Spleen (tissue), 11 donors: ENCODE results near the gene SCNN1A. TPM values are rescaled to one million over a fixed set of nuclear protein-coding genes. Genes with fewer than 3 reads are reported as not detected.

Experiments used
- DNase-seq: peaks from one replicate; pipeline ENCODE4 v3.0.0-alpha.2; 2020
- H3K27ac ChIP-seq, 8 donors: fragments of 200-600 bp; sonication (generic) in 7 of 8; 1 replicate in 4 of 8; 2 replicates in 4 of 8; pipeline versions ENCODE4 v1.5.0 to v1.8.0; 2016 to 2021; ENCODE audit warnings: inconsistent platforms in 4 of 8, mild to moderate bottlenecking in 4 of 8, moderate library complexity in 1 of 8
- H3K27me3 ChIP-seq, 7 donors: fragments of 200-600 bp; sonication (generic) in 6 of 7; replicated peaks in 1 of 7; 1 replicate in 4 of 7; 2 replicates in 3 of 7; pipeline versions ENCODE4 v1.5.0 to v1.8.0; 2016 to 2021; ENCODE audit warnings: inconsistent platforms in 3 of 7, mild to moderate bottlenecking in 1 of 7
- H3K36me3 ChIP-seq, 6 donors: fragments of 200-600 bp; sonication (generic) in 5 of 6; 1 replicate in 4 of 6; 2 replicates in 2 of 6; pipeline versions ENCODE4 v1.5.0 to v1.8.0; 2016 to 2021; ENCODE audit warnings: inconsistent platforms in 2 of 6
- H3K4me1 ChIP-seq, 6 donors: fragments of 200-600 bp; sonication (generic) in 5 of 6; 1 replicate in 3 of 6; 2 replicates in 3 of 6; pipeline versions ENCODE4 v1.5.0 to v1.8.0; 2016 to 2021; ENCODE audit warnings: inconsistent platforms in 3 of 6
- H3K4me3 ChIP-seq, 8 donors: fragments of 200-600 bp; sonication (generic) in 7 of 8; 1 replicate in 4 of 8; 2 replicates in 4 of 8; pipeline versions ENCODE4 v1.5.0 to v1.8.0; 2016 to 2021; ENCODE audit warnings: inconsistent platforms in 4 of 8, mild to moderate bottlenecking in 4 of 8, moderate library complexity in 2 of 8
- H3K9me3 ChIP-seq, 8 donors: fragments of 200-600 bp; sonication (generic) in 7 of 8; 1 replicate in 4 of 8; 2 replicates in 4 of 8; pipeline versions ENCODE4 v1.5.0 to v1.8.0; 2016 to 2021; ENCODE audit warnings: inconsistent platforms in 4 of 8
- POLR2A ChIP-seq, 3 donors: fragments of 450-650 bp; IDR thresholded peaks; one replicate each; pipeline ENCODE4 v1.5.1; 2017; ENCODE audit warnings: antibody characterized with exemption in 3 of 3, mild to moderate bottlenecking in 1 of 3
- POLR2AphosphoS5 ChIP-seq, 3 donors: sonication (generic); formaldehyde crosslinking; IDR thresholded peaks; one replicate each; pipeline ENCODE4 v1.5.1; 2017; ENCODE audit warnings: antibody characterized with exemption in 3 of 3
- WGBS, 5 donors: extraction: QIAGEN DNeasy Blood & Tissue Kit in 3 of 5; methylation state at CpG; one replicate each; pipeline versions ENCODE4 v1.1.5 to v1.1.7; 2013 to 2018; 5-methylcytosine and 5-hydroxymethylcytosine counted together
- intact Hi-C: fragments of 100-400 bp; cut with DNase I; formaldehyde crosslinking; loops from one replicate; pipeline ENCODE4 v1.15.0; 2023; ENCODE audit warnings: low total_unique reads
- polyA plus RNA-seq, 3 donors: library from polyadenylated mRNA; stranded (reverse); fragments of 200-250 nt; gene quantifications; one replicate each; pipeline ENCODE4 v1.2.1, GENCODE V29; 2013
- total RNA-seq, 7 donors: library from RNA; depleted of rRNA in 3 of 7; stranded (reverse); fragments of >200 nt in 3 of 7; fragmentation: NEBNext Ultra II Directional in 4 of 7; extraction: Animal tissue kit (Norgen Biotek cat#: 25700) in 4 of 7; gene quantifications; one replicate each; pipeline versions ENCODE4 v1.1.0 to v1.2.1, GENCODE V29; 2016 to 2021
- TF ChIP-seq, protein P1 (sequence below), 11 experiments: fragments of 200-600 bp in 7 of 11; fragments of 450-650 bp in 4 of 11; sonication (generic) in 4 of 11; IDR thresholded peaks in 8 of 11; conservative IDR thresholded peaks in 3 of 11; 1 replicate in 7 of 11; 2 replicates in 4 of 11; pipeline versions ENCODE4 v1.4.0 to v1.8.0; 2016 to 2021; ENCODE audit warnings: antibody characterized with exemption in 11 of 11, inconsistent platforms in 4 of 11, mild to moderate bottlenecking in 1 of 11
- donor health status: healthy with polysubstance abuse.
- donor health status: DM: no; HTN: no; CAD: no; lungs with moderate emphysema.
- donor health status: DM: no; HTN: no; CAD: no.
- donor health status: Bipolar disorder and iron deficiency.
- donor health status: healthy.
- donor health status: DM: no; HTN: no; CAD: no.
- donor health status: DM: yes; HTN: yes; CAD: no.

SCNN1A gene
- total and polyA plus RNA-seq, 10 donors = 0.17 to 8.6 (median 1.4) TPM

- no peak overlapping the region for H3K4me3 ChIP-seq
- H3K27ac ChIP-seq = peak overlapping the region in 5 of 8 donors; percentile 50 to 71 (median 70)
- no peak for DNase-seq
- H3K36me3 ChIP-seq = no peaks in the 10 kb centered on the region
- peaks cover 0 to 24% (median 0%) of the 10 kb centered on the region in 7 donors for H3K27me3 ChIP-seq
- TF ChIP-seq POLR2A (IDR thresholded peaks at IDR 0.05) = no peak
- TF ChIP-seq POLR2AphosphoS5 (IDR thresholded peaks at IDR 0.05) = no peak
- TF ChIP-seq, protein P1, sequence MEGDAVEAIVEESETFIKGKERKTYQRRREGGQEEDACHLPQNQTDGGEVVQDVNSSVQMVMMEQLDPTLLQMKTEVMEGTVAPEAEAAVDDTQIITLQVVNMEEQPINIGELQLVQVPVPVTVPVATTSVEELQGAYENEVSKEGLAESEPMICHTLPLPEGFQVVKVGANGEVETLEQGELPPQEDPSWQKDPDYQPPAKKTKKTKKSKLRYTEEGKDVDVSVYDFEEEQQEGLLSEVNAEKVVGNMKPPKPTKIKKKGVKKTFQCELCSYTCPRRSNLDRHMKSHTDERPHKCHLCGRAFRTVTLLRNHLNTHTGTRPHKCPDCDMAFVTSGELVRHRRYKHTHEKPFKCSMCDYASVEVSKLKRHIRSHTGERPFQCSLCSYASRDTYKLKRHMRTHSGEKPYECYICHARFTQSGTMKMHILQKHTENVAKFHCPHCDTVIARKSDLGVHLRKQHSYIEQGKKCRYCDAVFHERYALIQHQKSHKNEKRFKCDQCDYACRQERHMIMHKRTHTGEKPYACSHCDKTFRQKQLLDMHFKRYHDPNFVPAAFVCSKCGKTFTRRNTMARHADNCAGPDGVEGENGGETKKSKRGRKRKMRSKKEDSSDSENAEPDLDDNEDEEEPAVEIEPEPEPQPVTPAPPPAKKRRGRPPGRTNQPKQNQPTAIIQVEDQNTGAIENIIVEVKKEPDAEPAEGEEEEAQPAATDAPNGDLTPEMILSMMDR (IDR thresholded peaks at IDR 0.05 in 8 of 11, conservative IDR thresholded peaks at IDR 0.05 in 3 of 11) = no peak
- H3K9me3 ChIP-seq = no peaks in the 10 kb centered on the region
- H3K4me1 ChIP-seq = peaks cover 20 to 79% (median 52%) of the 10 kb centered on the region in 6 donors
- 68 to 86% (median 81%) methylated on average over 14 of the region's 14 CpGs for WGBS, 5 donors
- intact Hi-C loops = no loop called here
Measured at GRCh38 chr12:6373022-6373787, 2.2 kb downstream of the SCNN1A start.

DNA sequence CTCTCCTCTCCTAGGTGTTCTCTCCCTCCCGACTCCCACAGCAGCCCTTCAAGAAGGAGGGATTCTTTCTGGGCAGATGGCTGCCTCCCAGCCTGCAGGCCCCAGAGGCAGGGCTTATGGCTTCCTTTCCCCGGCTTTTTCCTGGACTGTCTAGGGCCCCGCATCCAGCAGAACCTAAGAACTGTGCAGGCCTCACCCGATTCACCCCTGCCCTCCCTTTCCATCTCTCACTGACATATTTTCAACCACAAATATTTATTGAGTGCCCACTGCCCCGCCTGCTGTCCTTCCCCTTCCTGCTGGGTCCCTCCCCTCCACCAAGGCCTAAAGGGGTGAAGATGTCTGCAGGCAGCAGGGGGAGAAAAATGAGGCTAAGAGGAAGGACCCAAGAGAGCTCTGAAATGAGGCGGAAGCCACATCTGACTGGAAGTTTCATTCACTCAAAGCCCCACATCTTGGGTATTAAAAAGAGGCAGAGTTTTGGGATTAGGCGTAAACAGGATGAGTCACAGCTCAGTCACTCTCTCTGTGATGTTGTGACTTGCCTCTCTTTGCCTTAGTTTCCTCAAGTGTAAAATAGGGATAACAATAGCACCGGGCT, 2.9 kb downstream of the SCNN1A start:
- no peaks in the 10 kb centered on the region for H3K9me3 ChIP-seq
- peak; percentile 62 for DNase-seq
- H3K4me3 ChIP-seq = no peak overlapping the region
- intact Hi-C loops = no loop called here
- 25 to 38% (median 30%) methylated on average over 8 of the region's 8 CpGs for WGBS, 5 donors
- peak overlapping the region; percentile 50 to 71 (median 62) for H3K27ac ChIP-seq
- no peaks in the 10 kb centered on the region for H3K36me3 ChIP-seq
- H3K27me3 ChIP-seq = peaks cover 0 to 24% (median 0%) of the 10 kb centered on the region in 7 donors
- TF ChIP-seq, protein P1 (IDR thresholded peaks at IDR 0.05 in 8 of 11, conservative IDR thresholded peaks at IDR 0.05 in 3 of 11) = no peak
- peak in 1 of 3 donors; percentile 51 for TF ChIP-seq POLR2AphosphoS5 (IDR thresholded peaks at IDR 0.05)
- H3K4me1 ChIP-seq = peaks cover 24 to 79% (median 52%) of the 10 kb centered on the region in 6 donors

DNA sequence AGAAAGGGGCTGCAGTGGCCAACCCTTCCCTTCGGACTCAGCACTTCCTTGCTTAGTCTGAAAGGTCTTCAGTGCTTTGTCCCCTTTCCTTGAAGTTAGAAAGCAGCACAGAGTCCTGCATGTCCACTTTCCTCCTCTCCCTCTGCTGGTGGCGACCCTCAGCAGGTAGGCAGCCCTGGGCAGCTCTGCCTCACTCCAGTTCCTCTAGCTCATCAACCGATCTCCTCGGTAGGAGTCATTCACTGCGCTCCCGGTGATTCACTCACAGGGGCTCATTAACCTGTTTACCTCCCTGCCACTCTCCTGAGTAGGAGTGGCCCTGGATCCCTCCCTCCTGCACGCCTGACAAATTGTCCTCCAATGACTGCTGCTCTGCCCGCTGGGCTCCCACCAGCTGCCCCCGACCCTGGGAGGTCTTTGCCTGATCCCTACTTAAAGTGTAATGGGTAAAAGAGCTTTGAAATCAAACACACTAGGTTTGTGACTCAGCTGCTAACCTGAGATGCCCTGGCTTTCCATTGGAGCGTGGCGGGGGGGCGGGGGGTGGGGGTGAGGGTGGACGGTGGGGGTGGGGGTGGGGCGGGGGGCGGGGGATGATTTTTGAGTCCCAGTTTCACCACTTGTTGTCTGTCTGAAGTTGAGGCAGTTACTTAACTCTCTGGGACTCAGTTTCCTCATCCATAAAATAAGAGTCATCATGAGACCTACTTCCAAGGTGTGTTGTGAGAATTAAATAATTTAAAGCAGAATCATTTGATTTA, 4.2 kb downstream of the SCNN1A start:
- H3K27me3 ChIP-seq = peaks cover 0 to 19% (median 0%) of the 10 kb centered on the region in 7 donors
- H3K27ac ChIP-seq = peak overlapping the region in 5 of 8 donors; percentile 9 to 70 (median 45)
- no peaks in the 10 kb centered on the region for H3K9me3 ChIP-seq
- TF ChIP-seq POLR2AphosphoS5 (IDR thresholded peaks at IDR 0.05) (no peak), POLR2A (IDR thresholded peaks at IDR 0.05) (no peak)
- TF ChIP-seq, protein P1 (IDR thresholded peaks at IDR 0.05 in 8 of 11, conservative IDR thresholded peaks at IDR 0.05 in 3 of 11) = no peak
- H3K36me3 ChIP-seq = no peaks in the 10 kb centered on the region
- H3K4me3 ChIP-seq = no peak overlapping the region
- peak; percentile 48 for DNase-seq
- WGBS, 5 donors = 66 to 84% (median 78%) methylated on average over 12 to 15 of the region's 15 CpGs
- H3K4me1 ChIP-seq = peaks cover 16 to 71% (median 42%) of the 10 kb centered on the region in 6 donors
- intact Hi-C loops = no loop called here
